KMS-11 (cell line): ENCODE results near the gene MTNR1A.

Experiments used
- H2AFZ ChIP-seq: fragments of 200-600 bp; sonication (generic); 2 replicates; pipeline ENCODE4 v1.6.1; 2016; ENCODE audit warnings: antibody characterized with exemption, mixed run types, low read depth
- H3K27ac ChIP-seq: fragments of 200-600 bp; sonication (generic); 2 replicates; pipeline ENCODE4 v1.6.1; 2016; ENCODE audit warnings: mild to moderate bottlenecking, mixed run types
- H3K27me3 ChIP-seq: fragments of 200-600 bp; sonication (generic); 2 replicates; pipeline ENCODE4 v1.6.1; 2017; ENCODE audit warnings: mild to moderate bottlenecking, low read depth, mixed run types, moderate library complexity; ENCODE audit not compliant: insufficient read depth
- H3K36me3 ChIP-seq: fragments of 200-600 bp; sonication (generic); 2 replicates; pipeline ENCODE4 v1.6.1; 2017; ENCODE audit warnings: mild to moderate bottlenecking, mixed run types; ENCODE audit not compliant: insufficient read depth
- H3K4me1 ChIP-seq: fragments of 200-600 bp; sonication (generic); 2 replicates; pipeline ENCODE4 v1.6.1; 2016; ENCODE audit warnings: mild to moderate bottlenecking, low read depth, mixed run types; ENCODE audit not compliant: poor library complexity, severe bottlenecking
- H3K4me2 ChIP-seq: fragments of 200-600 bp; sonication (generic); 2 replicates; pipeline ENCODE4 v1.7.0; 2016; ENCODE audit warnings: mild to moderate bottlenecking, mixed run types
- H3K4me3 ChIP-seq: fragments of 200-600 bp; sonication (generic); IDR thresholded peaks from 2 replicates; pipeline ENCODE4 v1.6.1; 2017; ENCODE audit warnings: low read depth, low read length, mixed read lengths; ENCODE audit not compliant: insufficient read depth
- H3K79me2 ChIP-seq: fragments of 200-600 bp; sonication (generic); 2 replicates; pipeline ENCODE4 v1.6.1; 2016; ENCODE audit warnings: low read depth, mixed run types; ENCODE audit not compliant: insufficient read depth
- H3K9ac ChIP-seq: fragments of 200-600 bp; sonication (generic); 2 replicates; pipeline ENCODE4 v1.6.1; 2016; ENCODE audit warnings: mild to moderate bottlenecking, mixed run types
- H4K20me1 ChIP-seq: fragments of 200-600 bp; sonication (generic); 2 replicates; pipeline ENCODE4 v1.6.1; 2016; ENCODE audit warnings: mild to moderate bottlenecking, mixed run types; ENCODE audit not compliant: insufficient read depth
- CTCF ChIP-seq: fragments of 200-600 bp; sonication (generic); conservative IDR thresholded peaks from 2 replicates; pipeline ENCODE4 v1.6.1; 2017; ENCODE audit warnings: low read depth, mild to moderate bottlenecking, antibody characterized with exemption, low read length, moderate library complexity, mixed read lengths

The MTNR1A gene

GRCh38 chr4:186580669-186581068, 25.3 kb upstream of the MTNR1A start:
- Histone ChIP-seq H3K4me2 (no peak overlapping the region), H4K20me1 (no peaks in the 10 kb centered on the region), H3K9ac (no peak overlapping the region), H3K4me3 (no peak overlapping the region), H3K4me1 (no peaks in the 10 kb centered on the region), H3K27me3 (no peaks in the 10 kb centered on the region), H3K36me3 (no peaks in the 10 kb centered on the region), H3K79me2 (no peaks in the 10 kb centered on the region), H3K27ac (no peak overlapping the region), H2AFZ (no peak overlapping the region)
- no peak for TF ChIP-seq CTCF

GRCh38 chr4:186570193-186570996, 15.0 kb upstream of the MTNR1A start:
- no peak overlapping the region for H3K27ac ChIP-seq
- no peak overlapping the region for H2AFZ ChIP-seq
- no peaks in the 10 kb centered on the region for H3K27me3 ChIP-seq
- no peaks in the 10 kb centered on the region for H3K79me2 ChIP-seq
- no peak overlapping the region for H3K9ac ChIP-seq
- H3K4me3 ChIP-seq, result no peak overlapping the region
- H3K4me2 ChIP-seq, result no peak overlapping the region
- TF ChIP-seq CTCF, result no peak
- H4K20me1 ChIP-seq, result no peaks in the 10 kb centered on the region
- H3K4me1 ChIP-seq, result no peaks in the 10 kb centered on the region
- no peaks in the 10 kb centered on the region for H3K36me3 ChIP-seq

GRCh38 chr4:186569533-186570192, 14.3 kb upstream of the MTNR1A start:
- no peak overlapping the region for H3K4me3 ChIP-seq
- H3K4me2 ChIP-seq, result no peak overlapping the region
- H3K4me1 ChIP-seq, result no peaks in the 10 kb centered on the region
- no peak overlapping the region for H3K27ac ChIP-seq
- no peaks in the 10 kb centered on the region for H3K36me3 ChIP-seq
- no peak for TF ChIP-seq CTCF
- H2AFZ ChIP-seq, result no peak overlapping the region
- no peak overlapping the region for H3K9ac ChIP-seq
- H3K79me2 ChIP-seq, result no peaks in the 10 kb centered on the region
- H3K27me3 ChIP-seq, result no peaks in the 10 kb centered on the region
- H4K20me1 ChIP-seq, result no peaks in the 10 kb centered on the region

- Histone ChIP-seq H3K27ac (no peak overlapping the region), H3K9ac (no peak overlapping the region), H4K20me1 (no peaks in the 10 kb centered on the region), H3K4me1 (no peaks in the 10 kb centered on the region), H3K4me2 (no peak overlapping the region), H3K36me3 (no peaks in the 10 kb centered on the region), H3K27me3 (no peaks in the 10 kb centered on the region), H2AFZ (no peak overlapping the region), H3K79me2 (no peaks in the 10 kb centered on the region), H3K4me3 (no peak overlapping the region)
- no peak for TF ChIP-seq CTCF
Measured at GRCh38 chr4:186566068-186566467, 10.7 kb upstream of the MTNR1A start.
